Activated CD4-positive, alpha-beta T cell treated with anti-CD3 and anti-CD28 coated beads, Interleukin-2, amount 50 U/mL, for 16 hours (primary cell): ENCODE results near the gene FXYD2.

ENCODE experiments used
- DNase-seq: peaks from one replicate; pipeline ENCODE4 v3.0.0-alpha.2; 2020

Gene FXYD2

GRCh38 chr11:117834838-117835443 lies 10.4 kb upstream of the FXYD2 start:
- DNase-seq = no peak

DNA sequence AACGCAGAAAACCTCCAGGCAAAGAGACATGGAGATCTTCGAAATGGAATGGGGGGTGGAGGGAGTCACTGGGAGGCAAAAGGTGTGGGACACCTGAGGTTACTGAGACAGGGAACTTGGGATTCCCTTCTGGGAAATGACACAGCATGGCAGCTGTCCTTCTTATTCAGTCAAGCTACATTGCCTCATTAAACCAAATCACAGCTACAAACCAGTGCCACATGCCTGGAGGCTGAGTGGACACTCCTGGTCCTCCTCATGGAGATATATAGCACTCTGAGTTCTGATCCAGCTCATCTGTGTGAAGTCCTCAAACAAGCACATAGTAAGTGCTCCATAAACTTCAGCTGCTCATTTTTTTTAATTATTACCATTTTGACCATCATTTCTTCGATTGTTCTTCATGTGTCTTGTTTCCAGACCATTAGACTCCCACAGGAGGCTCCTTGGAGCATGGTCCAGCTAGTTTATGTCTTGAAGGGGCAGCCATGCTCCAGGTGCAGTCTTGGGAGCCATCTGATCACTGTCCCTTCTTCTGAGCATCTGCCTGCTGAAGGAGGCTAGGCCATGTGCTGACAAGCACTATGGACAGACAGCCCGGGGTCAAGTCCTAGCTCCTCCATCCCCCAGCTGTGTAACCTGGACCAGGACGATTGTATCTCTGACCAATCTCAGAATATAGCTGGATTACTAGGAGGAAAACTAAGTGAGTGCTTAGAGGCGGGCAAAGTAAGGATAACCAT lies 9.7 kb upstream of the FXYD2 start:
- DNase-seq = no peak

GRCh38 chr11:117833401-117833891 lies 8.9 kb upstream of the FXYD2 start:
- DNase-seq = no peak

DNA sequence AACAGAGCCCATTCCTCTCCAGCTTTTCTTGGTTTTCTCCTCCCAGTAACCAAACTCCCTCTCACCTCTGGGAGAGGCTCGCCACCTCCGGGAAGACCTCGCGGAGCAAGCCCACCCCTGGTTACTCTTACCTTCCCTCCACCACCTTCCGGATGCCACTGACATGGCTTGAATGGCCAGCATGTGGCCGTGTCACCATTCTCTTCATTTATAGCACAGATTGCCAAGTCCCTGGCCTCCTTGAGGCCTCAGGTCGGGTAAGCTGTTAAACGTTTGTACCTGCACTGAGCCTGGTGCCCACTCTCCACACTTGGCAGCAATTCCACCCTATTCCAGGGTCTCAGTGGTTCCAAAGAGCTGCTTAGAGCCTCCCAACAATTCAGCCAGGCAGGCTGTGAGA lies 8.0 kb upstream of the FXYD2 start:
- no peak for DNase-seq

- no peak for DNase-seq
Observed at GRCh38 chr11:117831661-117832415, 7.3 kb upstream of the FXYD2 start.

DNA sequence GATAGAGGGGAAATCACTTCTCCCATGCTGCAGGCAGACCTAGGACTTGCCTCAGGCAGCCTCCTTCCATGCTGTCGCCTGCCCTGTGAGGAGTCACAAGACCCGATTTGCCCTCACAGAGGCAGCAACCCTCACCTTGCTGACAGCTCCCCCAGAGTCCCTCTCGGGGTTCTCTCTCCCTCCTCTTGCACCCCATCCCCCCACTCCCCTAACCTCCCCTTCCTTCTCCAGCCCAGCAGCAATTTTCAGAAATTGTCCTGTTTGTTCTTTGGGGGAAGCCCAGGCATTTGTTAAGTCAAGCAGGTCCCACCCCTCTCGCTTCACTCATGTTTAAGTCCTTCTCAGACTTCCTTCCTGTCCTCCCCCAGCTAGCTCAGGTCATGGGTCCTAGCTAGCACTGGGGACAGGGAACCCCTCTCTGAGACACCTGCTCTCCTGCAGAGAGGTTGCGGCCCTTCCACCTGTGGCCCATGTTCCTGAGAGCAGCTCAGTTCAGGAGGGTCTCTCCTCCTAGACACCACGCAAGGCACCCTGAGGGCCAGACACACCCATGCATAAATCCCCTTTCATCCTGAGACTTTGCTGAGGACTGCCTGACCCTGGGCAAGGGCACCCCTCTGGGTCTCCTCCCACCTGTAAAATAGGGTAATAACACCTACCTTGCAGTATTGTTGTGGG lies 6.3 kb upstream of the FXYD2 start:
- DNase-seq = no peak

DNA sequence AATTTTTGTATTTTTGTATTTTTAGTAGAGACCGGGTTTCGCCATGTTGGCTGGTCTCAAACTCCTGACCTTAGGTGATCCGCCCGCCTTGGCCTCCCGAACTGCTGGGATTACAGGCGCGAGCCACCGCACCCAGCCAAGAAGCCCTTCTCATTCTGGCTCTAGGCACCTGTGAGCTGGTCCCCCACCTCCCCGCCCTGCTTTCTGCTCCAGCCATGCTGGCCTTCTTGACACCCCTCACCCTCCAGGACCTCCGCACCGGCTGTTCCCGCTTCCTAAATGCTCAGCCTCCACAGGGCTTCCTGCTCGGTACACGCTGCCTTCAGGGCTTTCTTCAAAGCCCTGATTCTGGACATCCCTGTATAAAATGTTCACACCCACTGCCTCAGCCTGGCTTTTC lies 5.5 kb upstream of the FXYD2 start:
- DNase-seq = no peak

DNA sequence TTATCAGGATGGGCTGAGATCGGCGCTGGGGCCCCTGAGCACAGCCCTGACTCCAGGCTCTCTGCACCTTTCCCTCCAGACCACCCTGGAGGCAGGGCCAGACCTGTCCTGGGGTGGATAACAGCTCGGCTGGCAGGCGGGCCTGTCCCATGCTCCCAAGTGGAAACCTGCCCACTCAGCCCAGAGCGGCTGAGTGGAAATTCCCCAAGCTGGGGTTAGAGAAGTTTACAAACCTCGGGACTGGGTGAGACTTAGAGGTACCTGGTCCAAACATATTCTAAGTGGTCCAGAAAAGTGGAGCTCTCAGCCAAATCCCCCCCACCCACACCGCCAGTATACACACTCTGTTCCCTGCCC lies 4.8 kb upstream of the FXYD2 start:
- no peak for DNase-seq

GRCh38 chr11:117828611-117829368 lies 4.2 kb upstream of the FXYD2 start:
- peak; percentile 76 for DNase-seq

GRCh38 chr11:117827521-117828511 lies 3.3 kb upstream of the FXYD2 start:
- no peak for DNase-seq

DNA sequence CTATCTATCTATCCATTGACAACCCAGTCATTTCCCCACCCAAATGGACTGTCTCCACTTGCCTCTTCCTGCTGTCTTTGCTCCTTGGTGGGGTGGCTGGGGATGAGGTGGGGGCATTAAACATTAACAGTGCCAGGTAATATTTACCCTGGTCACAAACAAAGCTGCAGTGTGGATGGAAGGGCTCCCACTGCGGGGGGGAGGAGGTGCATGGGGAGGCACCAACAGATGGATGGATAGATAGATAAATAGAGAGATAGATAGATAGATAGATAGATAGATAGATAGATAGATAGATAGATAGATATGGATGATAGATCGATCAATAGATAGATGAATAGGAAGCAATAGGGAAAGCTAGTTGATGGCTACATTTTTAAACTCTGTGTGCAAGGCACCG lies 2.3 kb upstream of the FXYD2 start:
- DNase-seq = no peak

DNA sequence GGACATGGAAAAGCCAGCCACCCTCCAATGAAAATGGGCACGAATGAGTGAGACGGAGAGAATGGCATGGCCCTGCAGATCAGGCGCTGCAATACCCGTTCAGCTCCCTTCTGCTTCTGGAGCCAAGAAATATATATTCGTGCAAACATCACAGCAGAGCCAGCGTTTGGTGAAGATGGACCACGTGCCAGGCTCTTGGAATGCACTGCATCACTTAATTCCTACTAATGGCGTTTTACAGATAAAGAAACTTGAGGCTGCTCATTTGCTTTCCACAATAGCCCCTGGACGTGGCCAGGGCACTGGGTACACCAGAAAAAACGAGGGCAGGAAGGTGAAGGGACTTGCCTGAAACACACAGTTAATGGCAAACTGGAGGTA lies 1.6 kb upstream of the FXYD2 start:
- DNase-seq = no peak

- no peak for DNase-seq
Observed at GRCh38 chr11:117825538-117826189, 1.1 kb upstream of the FXYD2 start.

DNA sequence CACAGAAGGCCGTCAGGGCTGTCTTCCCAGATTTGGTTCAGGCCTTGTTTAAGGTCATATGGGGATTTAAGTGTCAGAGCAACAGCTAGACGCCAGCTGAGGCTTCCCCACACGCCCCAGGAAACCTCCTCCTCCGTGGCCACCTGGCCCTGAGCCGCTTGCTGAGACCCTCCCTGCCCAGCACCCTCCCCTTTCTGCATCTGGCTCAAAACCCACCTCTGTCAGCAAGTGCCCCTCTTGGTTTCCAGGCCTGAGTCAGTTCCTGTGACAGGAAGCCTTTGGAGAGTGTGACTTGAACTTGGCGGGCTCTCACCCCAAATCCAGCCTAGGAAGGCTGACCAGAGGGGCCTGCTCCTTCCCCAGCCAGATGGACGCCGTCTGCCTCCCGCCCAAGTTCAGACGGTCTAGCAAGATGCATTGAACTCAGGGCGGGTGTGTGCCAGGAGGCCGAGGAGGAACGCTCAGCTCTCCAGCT lies 561 bp downstream of the FXYD2 start:
- DNase-seq = no peak

DNA sequence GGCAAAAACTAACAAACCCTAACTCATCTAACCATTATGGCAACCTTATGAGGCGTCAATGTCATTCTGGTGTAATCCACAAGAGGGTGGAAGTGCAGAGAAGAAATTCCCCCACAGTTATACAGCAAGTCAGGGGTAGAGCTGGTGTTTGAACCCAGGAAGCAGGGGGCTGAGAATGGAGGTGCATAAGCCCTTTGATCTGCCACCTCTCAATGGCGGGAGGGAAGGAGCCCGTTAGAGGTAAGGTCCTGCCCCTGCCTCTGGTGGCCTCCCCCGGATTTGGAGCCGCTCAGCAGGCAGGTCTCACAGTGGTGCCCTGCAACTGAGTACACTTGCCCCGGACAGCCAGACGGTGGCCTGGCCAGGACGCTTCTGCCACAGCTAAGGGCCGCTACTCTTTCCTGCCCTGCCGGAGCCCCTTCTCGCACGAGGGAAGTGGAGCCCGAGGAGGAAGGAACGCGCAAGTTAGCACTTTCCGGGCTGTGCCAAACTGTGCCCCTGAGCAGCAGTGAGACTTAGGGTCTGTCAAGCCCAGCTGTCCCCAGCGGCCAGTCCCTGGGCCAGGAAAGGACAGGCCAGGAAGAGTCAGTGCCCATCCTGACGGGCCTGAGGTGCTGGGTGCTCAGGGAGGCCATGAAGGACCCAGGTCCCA lies 1.1 kb downstream of the FXYD2 start:
- DNase-seq = no peak

DNA sequence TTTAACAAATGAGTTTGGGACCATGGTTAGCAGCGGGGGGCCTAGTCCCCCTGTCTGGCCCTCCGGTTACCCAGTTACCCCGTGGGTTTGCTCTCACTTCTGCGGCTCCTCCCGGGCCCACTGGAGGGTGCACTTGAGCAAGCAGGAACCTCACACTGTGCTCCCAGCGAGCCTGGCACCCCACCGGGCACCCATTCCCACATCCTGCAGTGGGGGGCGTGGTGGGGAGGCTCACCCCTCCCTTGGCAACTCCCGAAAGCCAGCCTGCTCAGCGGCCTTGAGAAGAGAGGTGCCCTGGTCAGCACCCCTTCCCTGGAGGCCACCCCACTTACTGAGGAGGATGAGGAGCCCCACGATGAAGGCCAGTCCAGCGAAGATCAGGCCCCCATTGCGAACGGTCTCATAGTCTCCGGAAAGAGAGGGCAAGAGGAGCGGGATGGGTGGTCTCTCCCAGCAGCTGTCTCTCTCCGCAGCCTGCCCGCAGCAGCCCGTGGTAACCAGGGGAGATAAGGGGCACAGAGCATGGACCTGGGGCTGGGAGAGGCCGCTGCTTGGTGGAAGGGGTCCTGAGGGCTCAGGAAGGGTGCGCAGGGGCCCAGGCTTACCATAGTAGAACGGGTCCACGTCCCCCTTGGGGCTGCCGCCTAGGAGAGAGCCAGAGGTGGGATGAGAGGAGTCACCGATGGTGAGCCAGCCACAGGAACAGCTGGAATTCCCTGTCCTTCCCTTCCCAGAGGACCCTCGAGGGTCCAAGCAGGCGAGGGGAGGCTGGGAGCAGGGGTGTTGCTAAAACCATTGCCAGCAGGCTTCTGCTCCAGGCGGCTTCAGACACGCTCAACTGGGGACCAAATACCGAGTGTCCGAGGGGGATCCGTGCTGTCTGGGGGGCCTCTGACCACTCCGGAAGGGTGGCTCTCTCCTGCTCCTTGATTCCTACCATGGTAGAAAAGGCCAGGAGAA lies 2.2 kb downstream of the FXYD2 start:
- peak; percentile 43 for DNase-seq

DNA sequence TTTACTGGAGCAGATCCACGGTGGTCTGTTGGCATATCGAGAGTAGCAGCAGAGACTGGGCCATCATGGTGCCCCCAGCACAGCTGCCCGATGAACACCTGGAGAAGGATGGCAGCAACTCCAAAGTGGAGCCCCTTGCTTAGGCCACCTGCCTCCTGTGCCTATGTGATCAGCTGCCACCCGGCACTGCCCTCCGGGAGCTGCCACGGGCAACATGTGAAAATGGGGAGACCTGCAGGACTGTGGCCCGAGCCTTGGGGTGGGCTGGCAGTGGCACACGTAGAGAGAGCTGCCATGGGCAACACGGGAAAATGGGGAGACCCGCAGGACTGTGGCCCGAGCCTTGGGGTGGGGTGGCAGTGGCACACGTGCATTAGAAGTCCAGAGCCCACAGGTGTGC lies 3.1 kb downstream of the FXYD2 start:
- no peak for DNase-seq

- DNase-seq = no peak
Observed at GRCh38 chr11:117820516-117820915, 4.0 kb downstream of the FXYD2 start.

GRCh38 chr11:117820071-117820470 lies 4.5 kb downstream of the FXYD2 start:
- no peak for DNase-seq
